ENCODE results near the gene PDAP1. TPM values are rescaled to one million over a fixed set of nuclear protein-coding genes. Genes with fewer than 3 reads are reported as not detected.
"Not testable (repeated sequence)": the region's sequence is repeated elsewhere in the genome, so short reads cannot be mapped to it uniquely, and the experiment has no call there.

PDAP1 gene
- total and polyA plus RNA-seq, 10 of the 15 experiments (the other 5 are each of a cell fraction or from before 2014, with no cell fraction given), result 6.6 to 200 (median 87.7) TPM

- H3K4me3 ChIP-seq; POLR2A ChIA-PET; H3K27ac ChIP-seq (ENCODE audit: control insufficient read depth, insufficient read depth); H3K4me1 ChIP-seq (ENCODE audit: control insufficient read depth, insufficient read depth, low read length); H3K9ac ChIP-seq (ENCODE audit: control insufficient read depth, insufficient read depth, low read length); FAIRE-seq; H3K27me3 ChIP-seq (replicated peaks in 1 of 2; ENCODE audit: control insufficient read depth in 2 of 2, insufficient read depth in 2 of 2, low read length in 1 of 2); H3K79me2 ChIP-seq (ENCODE audit: control insufficient read depth, insufficient read depth, low read length); RAD21 ChIA-PET (ENCODE audit: unreplicated experiment); BruUV-seq (replicated peaks); SMC1A ChIA-PET (ENCODE audit: uncharacterized antibody, unreplicated experiment); H4K20me1 ChIP-seq (ENCODE audit: control insufficient read depth, insufficient read depth); in situ Hi-C loops (cut with MboI); H2AFZ ChIP-seq (ENCODE audit: control insufficient read depth, low read depth, low read length); H3K9me3 ChIP-seq (replicated peaks; ENCODE audit: control insufficient read depth, insufficient read depth, low read length); DNase-seq (ENCODE audit: low read depth, low spot score); intact Hi-C loops (cut with micrococcal nuclease; ENCODE audit: unreplicated experiment); H3K4me2 ChIP-seq (ENCODE audit: control insufficient read depth, insufficient read depth); ATAC-seq: not testable (repeated sequence)
- peaks cover 15 to 26% of the 10 kb centered on the region in 2 experiments for H3K36me3 ChIP-seq (ENCODE audit: control insufficient read depth in 2 of 2, insufficient read depth in 2 of 2, low read length in 1 of 2)
- WGBS (ENCODE audit: insufficient coverage, insufficient replicate concordance, low lambda C conversion rate, missing lambda C conversion rate), result 94% methylated on average over 3 of the region's 3 CpGs
- CTCF ChIA-PET, result interaction anchor here (0.6 to 1.2 kb wide), 2 partner anchors 36 to 1330 kb away, joined by 3 to 4 read pairs; no protein-coding TSS in a partner anchor
Measured at GRCh38 chr7:99350641-99351040, 57.8 kb downstream of the PDAP1 start.

Other genes with a start within 250 kb of the PDAP1 start
Only the 7 nearest of the 15 such genes appear.
- gene ARPC1A, start 82.7 kb downstream of the PDAP1 start, total RNA-seq (2014; rRNA removed), result 60.3 and 72.2 TPM in 2 replicates
- 55.8 and 56.6 TPM in 2 replicates for gene ARPC1A, start 82.7 kb downstream of the PDAP1 start, total RNA-seq (2014; rRNA removed; fragmentation: Illumina TruSeq; extraction: Trizol)
- 71.6 and 81.4 TPM in 2 replicates for gene ARPC1A, start 82.7 kb downstream of the PDAP1 start, total RNA-seq (2021)
- 26.4 and 42.3 TPM in 2 replicates for gene ARPC1A, start 82.7 kb downstream of the PDAP1 start, polyA plus RNA-seq (2011; rRNA removed)
- gene ARPC1A, start 82.7 kb downstream of the PDAP1 start, polyA plus RNA-seq (2014; fragmentation: Illumina TruSeq; extraction: Trizol), result 53.6 and 72.1 TPM in 2 replicates
- gene ARPC1A, start 82.7 kb downstream of the PDAP1 start, polyA plus RNA-seq (2014; fragmentation: Nextera tagmentation; extraction: Ambion mirVana), result 100 to 1,000 TPM; 102 to 103 TPM
- gene ARPC1A, start 82.7 kb downstream of the PDAP1 start, polyA plus RNA-seq (2014; rRNA removed), result 52.1 and 58.1 TPM in 2 replicates
- 100 to 1,000 TPM; 136 to 152 TPM for gene ARPC1A, start 82.7 kb downstream of the PDAP1 start, polyA plus RNA-seq (2016; fragmentation: Nextera tagmentation; extraction: Ambion mirVana)
- gene ARPC1B, start 33.9 kb downstream of the PDAP1 start, total RNA-seq (2014; rRNA removed), result 719 and 762 TPM in 2 replicates
- gene ARPC1B, start 33.9 kb downstream of the PDAP1 start, total RNA-seq (2014; rRNA removed; fragmentation: Illumina TruSeq; extraction: Trizol), result 170 and 199 TPM in 2 replicates
- gene ARPC1B, start 33.9 kb downstream of the PDAP1 start, total RNA-seq (2021), result 368 and 403 TPM in 2 replicates
- gene ARPC1B, start 33.9 kb downstream of the PDAP1 start, polyA plus RNA-seq (2011; rRNA removed), result 314 and 406 TPM in 2 replicates
- gene ARPC1B, start 33.9 kb downstream of the PDAP1 start, polyA plus RNA-seq (2014; fragmentation: Illumina TruSeq; extraction: Trizol), result 91.0 and 148 TPM in 2 replicates
- 100 to 1,000 TPM in 1 of 2 experiments, 10 to 100 TPM in 1; 14.1 to 135 TPM for gene ARPC1B, start 33.9 kb downstream of the PDAP1 start, polyA plus RNA-seq (2014; fragmentation: Nextera tagmentation; extraction: Ambion mirVana)
- 628 and 811 TPM in 2 replicates for gene ARPC1B, start 33.9 kb downstream of the PDAP1 start, polyA plus RNA-seq (2014; rRNA removed)
- gene ARPC1B, start 33.9 kb downstream of the PDAP1 start, polyA plus RNA-seq (2016; fragmentation: Nextera tagmentation; extraction: Ambion mirVana), result 100 to 1,000 TPM; 577 to 598 TPM
- gene BUD31, start 372 bp upstream of the PDAP1 start, total RNA-seq (2014; rRNA removed), result 107 TPM in 2 replicates
- gene BUD31, start 372 bp upstream of the PDAP1 start, total RNA-seq (2014; rRNA removed; fragmentation: Illumina TruSeq; extraction: Trizol), result 131 and 143 TPM in 2 replicates
- 108 and 134 TPM in 2 replicates for gene BUD31, start 372 bp upstream of the PDAP1 start, total RNA-seq (2021)
- gene BUD31, start 372 bp upstream of the PDAP1 start, polyA plus RNA-seq (2011; rRNA removed), result 74.2 and 104 TPM in 2 replicates
- gene BUD31, start 372 bp upstream of the PDAP1 start, polyA plus RNA-seq (2014; fragmentation: Illumina TruSeq; extraction: Trizol), result 185 and 257 TPM in 2 replicates
- gene BUD31, start 372 bp upstream of the PDAP1 start, polyA plus RNA-seq (2014; fragmentation: Nextera tagmentation; extraction: Ambion mirVana), result 100 to 1,000 TPM; 125 to 127 TPM
- gene BUD31, start 372 bp upstream of the PDAP1 start, polyA plus RNA-seq (2014; rRNA removed), result 112 and 118 TPM in 2 replicates
- gene BUD31, start 372 bp upstream of the PDAP1 start, polyA plus RNA-seq (2016; fragmentation: Nextera tagmentation; extraction: Ambion mirVana), result 100 to 1,000 TPM; 301 to 317 TPM
- 8.2 and 9.7 TPM in 2 replicates for gene PTCD1, start 30.2 kb upstream of the PDAP1 start, total RNA-seq (2014; rRNA removed)
- 3.3 and 4.5 TPM in 2 replicates for gene PTCD1, start 30.2 kb upstream of the PDAP1 start, total RNA-seq (2014; rRNA removed; fragmentation: Illumina TruSeq; extraction: Trizol)
- gene PTCD1, start 30.2 kb upstream of the PDAP1 start, total RNA-seq (2021), result 6.2 and 8.8 TPM in 2 replicates
- gene PTCD1, start 30.2 kb upstream of the PDAP1 start, polyA plus RNA-seq (2011; rRNA removed), result 3.0 and 4.2 TPM in 2 replicates
- gene PTCD1, start 30.2 kb upstream of the PDAP1 start, polyA plus RNA-seq (2014; fragmentation: Illumina TruSeq; extraction: Trizol), result 0.78 and 1.9 TPM in 2 replicates
- under 1 TPM; 0.26 to 0.42 TPM for gene PTCD1, start 30.2 kb upstream of the PDAP1 start, polyA plus RNA-seq (2014; fragmentation: Nextera tagmentation; extraction: Ambion mirVana)
- gene PTCD1, start 30.2 kb upstream of the PDAP1 start, polyA plus RNA-seq (2014; rRNA removed), result 7.6 and 8.7 TPM in 2 replicates
- 1 to 10 TPM; 5.6 to 5.9 TPM for gene PTCD1, start 30.2 kb upstream of the PDAP1 start, polyA plus RNA-seq (2016; fragmentation: Nextera tagmentation; extraction: Ambion mirVana)
- gene CPSF4, start 30.3 kb upstream of the PDAP1 start, total RNA-seq (2014; rRNA removed), result 46.6 and 46.9 TPM in 2 replicates
- 31.1 and 31.6 TPM in 2 replicates for gene CPSF4, start 30.3 kb upstream of the PDAP1 start, total RNA-seq (2014; rRNA removed; fragmentation: Illumina TruSeq; extraction: Trizol)
- 56.3 and 56.9 TPM in 2 replicates for gene CPSF4, start 30.3 kb upstream of the PDAP1 start, total RNA-seq (2021)
- gene CPSF4, start 30.3 kb upstream of the PDAP1 start, polyA plus RNA-seq (2011; rRNA removed), result 28.4 and 51.3 TPM in 2 replicates
- 25.2 and 45.8 TPM in 2 replicates for gene CPSF4, start 30.3 kb upstream of the PDAP1 start, polyA plus RNA-seq (2014; fragmentation: Illumina TruSeq; extraction: Trizol)
- 10 to 100 TPM; 13.6 to 14.9 TPM for gene CPSF4, start 30.3 kb upstream of the PDAP1 start, polyA plus RNA-seq (2014; fragmentation: Nextera tagmentation; extraction: Ambion mirVana)
- gene CPSF4, start 30.3 kb upstream of the PDAP1 start, polyA plus RNA-seq (2014; rRNA removed), result 70.1 and 76.9 TPM in 2 replicates
- gene CPSF4, start 30.3 kb upstream of the PDAP1 start, polyA plus RNA-seq (2016; fragmentation: Nextera tagmentation; extraction: Ambion mirVana), result 10 to 100 TPM; 35.8 to 44.3 TPM
- 776 and 778 TPM in 2 replicates for gene ATP5MF, start 57.6 kb upstream of the PDAP1 start, total RNA-seq (2014; rRNA removed)
- 1,085 and 1,144 TPM in 2 replicates for gene ATP5MF, start 57.6 kb upstream of the PDAP1 start, total RNA-seq (2014; rRNA removed; fragmentation: Illumina TruSeq; extraction: Trizol)
- 362 and 411 TPM in 2 replicates for gene ATP5MF, start 57.6 kb upstream of the PDAP1 start, total RNA-seq (2021)
- 683 and 738 TPM in 2 replicates for gene ATP5MF, start 57.6 kb upstream of the PDAP1 start, polyA plus RNA-seq (2011; rRNA removed)
- 1,028 and 1,206 TPM in 2 replicates for gene ATP5MF, start 57.6 kb upstream of the PDAP1 start, polyA plus RNA-seq (2014; fragmentation: Illumina TruSeq; extraction: Trizol)
- gene ATP5MF, start 57.6 kb upstream of the PDAP1 start, polyA plus RNA-seq (2014; fragmentation: Nextera tagmentation; extraction: Ambion mirVana), result 1,000 to 10,000 TPM; 2,087 to 2,478 TPM
- 889 and 1,098 TPM in 2 replicates for gene ATP5MF, start 57.6 kb upstream of the PDAP1 start, polyA plus RNA-seq (2014; rRNA removed)
- gene ATP5MF, start 57.6 kb upstream of the PDAP1 start, polyA plus RNA-seq (2016; fragmentation: Nextera tagmentation; extraction: Ambion mirVana), result 1,000 to 10,000 TPM; 1,301 to 1,381 TPM
- gene ZNF789, start 64.3 kb upstream of the PDAP1 start, total RNA-seq (2014; rRNA removed), result 22.7 and 27.5 TPM in 2 replicates
- 22.4 and 25.0 TPM in 2 replicates for gene ZNF789, start 64.3 kb upstream of the PDAP1 start, total RNA-seq (2014; rRNA removed; fragmentation: Illumina TruSeq; extraction: Trizol)
- 17.2 and 19.9 TPM in 2 replicates for gene ZNF789, start 64.3 kb upstream of the PDAP1 start, total RNA-seq (2021)
- gene ZNF789, start 64.3 kb upstream of the PDAP1 start, polyA plus RNA-seq (2011; rRNA removed), result 44.6 and 53.1 TPM in 2 replicates
- 30.1 and 37.0 TPM in 2 replicates for gene ZNF789, start 64.3 kb upstream of the PDAP1 start, polyA plus RNA-seq (2014; fragmentation: Illumina TruSeq; extraction: Trizol)
- 1 to 10 TPM; 5.6 to 6.0 TPM for gene ZNF789, start 64.3 kb upstream of the PDAP1 start, polyA plus RNA-seq (2014; fragmentation: Nextera tagmentation; extraction: Ambion mirVana)
- 27.2 and 32.2 TPM in 2 replicates for gene ZNF789, start 64.3 kb upstream of the PDAP1 start, polyA plus RNA-seq (2014; rRNA removed)
- 10 to 100 TPM; 18.4 to 19.6 TPM for gene ZNF789, start 64.3 kb upstream of the PDAP1 start, polyA plus RNA-seq (2016; fragmentation: Nextera tagmentation; extraction: Ambion mirVana)